HEK293 (cell line): ENCODE measurements around the gene CREBBP.

ENCODE experiments used
- CTCF ChIA-PET: fragments of 350-600 bp; formaldehyde crosslinking; extraction: SDS; loops from one replicate; lab custom pipeline; 2021; ENCODE audit warnings: antibody characterized with exemption; lab: Yijun Ruan, JAX
- POLR2A ChIA-PET: fragments of 300-600 bp; formaldehyde crosslinking; extraction: SDS; loops from one replicate; lab custom pipeline; 2020; ENCODE audit warnings: antibody characterized with exemption, inconsistent platforms; lab: Yijun Ruan, JAX
- H3K27ac ChIP-seq: fragments of 200-500 bp; sonication (Bioruptor generic); 2 replicates; pipeline ENCODE4 v1.5.1; 2014; ENCODE audit warnings: low read depth, low read length, control low read depth, inconsistent platforms; ENCODE audit errors: extremely low read depth
- H3K36me3 ChIP-seq, 2 experiments: fragments of 200-500 bp in 1 of 2; sonication (Bioruptor generic) in 1 of 2; 1 replicate in 1 of 2; 2 replicates in 1 of 2; pipeline ENCODE4 v1.5.1; 2014 to 2017; ENCODE audit warnings: inconsistent platforms in 2 of 2, low read length in 2 of 2; ENCODE audit not compliant: control insufficient read depth in 2 of 2, insufficient read depth in 1 of 2
- H3K4me1 ChIP-seq: fragments of 200-500 bp; sonication (Bioruptor generic); 2 replicates; pipeline ENCODE4 v1.5.1; 2014; ENCODE audit warnings: mild to moderate bottlenecking, low read length, inconsistent platforms; ENCODE audit not compliant: control insufficient read depth, insufficient read depth
- H3K4me3 ChIP-seq: 2 replicates; pipeline ENCODE4 v1.5.1; 2011; ENCODE audit warnings: low read depth, mild to moderate bottlenecking, control low read depth, low read length, moderate library complexity
- H3K9me3 ChIP-seq: fragments of 200-500 bp; sonication (Bioruptor generic); 2 replicates; pipeline ENCODE4 v1.5.1; 2014; ENCODE audit warnings: low read depth, low read length, inconsistent platforms; ENCODE audit not compliant: control insufficient read depth, insufficient read depth
- GLI4 ChIP-seq: fragments of 450-650 bp; formaldehyde crosslinking; IDR thresholded peaks from 2 replicates; pipeline ENCODE4 v1.5.1; 2016; ENCODE audit warnings: missing biosample characterization, missing genetic modification characterization
- KLF10 ChIP-seq: fragments of 450-650 bp; IDR thresholded peaks from 2 replicates; pipeline ENCODE4 v1.5.1; 2018; ENCODE audit warnings: missing biosample characterization, mild to moderate bottlenecking, missing genetic modification characterization
- KLF9 ChIP-seq: fragments of 450-650 bp; formaldehyde crosslinking; IDR thresholded peaks from 2 replicates; pipeline ENCODE4 v1.5.1; 2016; ENCODE audit warnings: missing biosample characterization, missing genetic modification characterization, low read depth
- MEIS1 ChIP-seq: sonication (generic); formaldehyde crosslinking; IDR thresholded peaks from 2 replicates; pipeline ENCODE4 v1.8.1; 2022; ENCODE audit warnings: missing genetic modification reagents, mild to moderate bottlenecking, borderline replicate concordance
- OSR2 ChIP-seq: fragments of 450-650 bp; formaldehyde crosslinking; IDR thresholded peaks from 2 replicates; pipeline ENCODE4 v1.5.1; 2016; ENCODE audit warnings: missing biosample characterization, missing genetic modification characterization
- OVOL3 ChIP-seq: fragments of 450-650 bp; formaldehyde crosslinking; IDR thresholded peaks from 2 replicates; pipeline ENCODE4 v1.5.1; 2016; ENCODE audit warnings: missing biosample characterization, missing genetic modification characterization
- PRDM1 ChIP-seq: fragments of 450-650 bp; formaldehyde crosslinking; IDR thresholded peaks from 2 replicates; pipeline ENCODE4; 2016; ENCODE audit warnings: missing biosample characterization, missing genetic modification characterization
- RBAK ChIP-seq: fragments of 450-650 bp; formaldehyde crosslinking; IDR thresholded peaks from 2 replicates; pipeline ENCODE4 v1.5.1; 2016; ENCODE audit warnings: missing biosample characterization, missing genetic modification characterization
- SP2 ChIP-seq: fragments of 450-650 bp; formaldehyde crosslinking; IDR thresholded peaks from 2 replicates; pipeline ENCODE4 v1.5.1; 2016; ENCODE audit warnings: missing biosample characterization, missing genetic modification characterization
- ZBTB48 ChIP-seq: fragments of 450-650 bp; formaldehyde crosslinking; IDR thresholded peaks from 2 replicates; pipeline ENCODE4 v1.5.1; 2016; ENCODE audit warnings: missing biosample characterization, missing genetic modification characterization
- ZIC2 ChIP-seq: fragments of 450-650 bp; formaldehyde crosslinking; IDR thresholded peaks from 2 replicates; pipeline ENCODE4 v1.5.1; 2016; ENCODE audit warnings: missing biosample characterization, missing genetic modification characterization
- ZNF138 ChIP-seq: fragments of 450-650 bp; formaldehyde crosslinking; IDR thresholded peaks from 2 replicates; pipeline ENCODE4 v1.5.1; 2016; ENCODE audit warnings: missing biosample characterization, missing genetic modification characterization, borderline replicate concordance
- ZNF266 ChIP-seq: fragments of 450-650 bp; formaldehyde crosslinking; IDR thresholded peaks from 2 replicates; pipeline ENCODE4 v1.5.1; 2016; ENCODE audit warnings: missing biosample characterization, missing genetic modification characterization, low read depth
- ZNF292 ChIP-seq: fragments of 450-650 bp; formaldehyde crosslinking; IDR thresholded peaks from 2 replicates; pipeline ENCODE4 v1.5.1; 2016; ENCODE audit warnings: low read depth, missing biosample characterization, missing genetic modification characterization, borderline replicate concordance
- ZNF391 ChIP-seq: fragments of 450-650 bp; formaldehyde crosslinking; IDR thresholded peaks from 2 replicates; pipeline ENCODE4 v1.5.1; 2016; ENCODE audit warnings: low read depth, missing biosample characterization, missing genetic modification characterization, borderline replicate concordance
- ZNF394 ChIP-seq: fragments of 450-650 bp; formaldehyde crosslinking; IDR thresholded peaks from 2 replicates; pipeline ENCODE4 v1.5.1; 2016; ENCODE audit warnings: missing biosample characterization, missing genetic modification characterization, mild to moderate bottlenecking, moderate library complexity, borderline replicate concordance
- ZNF555 ChIP-seq: fragments of 450-650 bp; formaldehyde crosslinking; conservative IDR thresholded peaks from 2 replicates; pipeline ENCODE4 v1.5.1; 2017; ENCODE audit warnings: missing biosample characterization, mild to moderate bottlenecking, missing genetic modification characterization, inconsistent platforms
- ZNF610 ChIP-seq: fragments of 450-650 bp; formaldehyde crosslinking; IDR thresholded peaks from 2 replicates; pipeline ENCODE4 v1.5.1; 2016; ENCODE audit warnings: missing biosample characterization, missing genetic modification characterization, borderline replicate concordance
- ZNF670 ChIP-seq: fragments of 450-650 bp; formaldehyde crosslinking; IDR thresholded peaks from 2 replicates; pipeline ENCODE4 v1.5.1; 2016; ENCODE audit warnings: missing biosample characterization, missing genetic modification characterization, low read depth
- ZNF777 ChIP-seq: fragments of 450-650 bp; formaldehyde crosslinking; IDR thresholded peaks from 2 replicates; pipeline ENCODE4 v1.5.1; 2017; ENCODE audit warnings: missing biosample characterization, missing genetic modification characterization, borderline replicate concordance
- TF ChIP-seq, protein P1 (sequence below): fragments of 450-650 bp; formaldehyde crosslinking; IDR thresholded peaks from 2 replicates; pipeline ENCODE4 v1.5.1; 2016; ENCODE audit warnings: missing biosample characterization, missing genetic modification characterization
- TF ChIP-seq, protein P2 (sequence below): fragments of 450-650 bp; formaldehyde crosslinking; IDR thresholded peaks from 2 replicates; pipeline ENCODE4 v1.5.1; 2016; ENCODE audit warnings: missing biosample characterization, missing genetic modification characterization, borderline replicate concordance
- TF ChIP-seq, protein P3 (sequence below): fragments of 450-650 bp; formaldehyde crosslinking; IDR thresholded peaks from 2 replicates; pipeline ENCODE4 v1.5.1; 2016; ENCODE audit warnings: missing biosample characterization, missing genetic modification characterization

Gene CREBBP

DNA sequence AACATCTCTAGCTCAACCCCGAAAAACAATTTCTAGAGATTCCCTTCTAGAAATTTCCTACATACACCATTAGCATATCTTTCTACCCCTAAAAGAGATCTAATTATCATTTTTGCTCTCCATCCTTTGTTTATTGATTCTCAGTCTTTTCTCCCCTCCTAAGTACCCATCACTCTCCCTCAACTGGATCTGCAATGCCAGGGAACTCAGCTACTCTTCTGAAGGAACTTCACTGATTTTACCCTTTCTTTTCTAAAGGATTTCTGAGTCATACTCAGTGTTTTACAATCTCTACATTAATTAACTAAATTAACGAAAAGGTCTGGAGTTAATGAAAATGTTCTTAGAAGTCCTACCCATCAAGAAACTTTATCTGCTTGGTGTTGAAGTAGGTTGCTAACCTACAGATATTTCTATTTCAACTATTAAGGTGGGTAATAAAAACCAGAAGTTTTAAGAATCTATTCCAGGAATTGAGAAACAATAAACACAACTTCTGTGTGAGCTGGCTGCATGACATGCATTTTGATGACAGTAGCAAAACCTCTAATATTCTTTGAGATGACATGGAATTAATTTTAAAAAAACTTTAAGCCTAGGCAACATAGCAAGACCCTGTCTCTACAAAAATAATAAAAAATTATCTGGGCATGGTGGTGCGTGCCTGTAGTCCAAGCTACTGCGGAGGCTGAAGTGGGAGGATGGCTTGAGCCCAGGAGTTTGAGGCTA lies 13.6 kb downstream of the CREBBP start:
- TF ChIP-seq PRDM1 (tag by site-specific recombination) (peak; percentile 74), OSR2 (tag by site-specific recombination) (0 out of 2 replicates have a peak, but pooled peaks have one; percentile 21), ZNF394 (tag by site-specific recombination) (peak; percentile 55; the same call in 1 of the 2 replicates)
- TF ChIP-seq, protein P1, sequence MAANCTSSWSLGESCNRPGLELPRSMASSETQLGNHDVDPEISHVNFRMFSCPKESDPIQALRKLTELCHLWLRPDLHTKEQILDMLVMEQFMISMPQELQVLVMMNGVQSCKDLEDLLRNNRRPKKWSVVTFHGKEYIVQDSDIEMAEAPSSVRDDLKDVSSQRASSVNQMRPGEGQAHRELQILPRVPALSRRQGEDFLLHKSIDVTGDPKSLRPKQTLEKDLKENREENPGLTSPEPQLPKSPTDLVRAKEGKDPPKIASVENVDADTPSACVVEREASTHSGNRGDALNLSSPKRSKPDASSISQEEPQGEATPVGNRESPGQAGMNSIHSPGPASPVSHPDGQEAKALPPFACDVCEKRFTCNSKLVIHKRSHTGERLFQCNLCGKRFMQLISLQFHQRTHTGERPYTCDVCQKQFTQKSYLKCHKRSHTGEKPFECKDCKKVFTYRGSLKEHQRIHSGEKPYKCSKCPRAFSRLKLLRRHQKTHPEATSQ (tag by site-specific recombination), result no peak
- no peak overlapping the region for H3K4me3 ChIP-seq
- peaks cover 47% of the 10 kb centered on the region for H3K4me1 ChIP-seq
- H3K27ac ChIP-seq, result no peak overlapping the region
- no peaks in the 10 kb centered on the region; a peak in 1 of 3 replicates for H3K36me3 ChIP-seq
- H3K9me3 ChIP-seq, result no peaks in the 10 kb centered on the region
- POLR2A ChIA-PET, result interaction anchor here (0.6 kb wide), 1 partner anchor 37 kb away, joined by 8 read pairs; no protein-coding TSS in a partner anchor
- CTCF ChIA-PET, result interaction anchor here (0.6 to 1.5 kb wide), 2 partner anchors 12 to 34 kb away, joined by 3 to 5 read pairs; no protein-coding TSS in a partner anchor

DNA sequence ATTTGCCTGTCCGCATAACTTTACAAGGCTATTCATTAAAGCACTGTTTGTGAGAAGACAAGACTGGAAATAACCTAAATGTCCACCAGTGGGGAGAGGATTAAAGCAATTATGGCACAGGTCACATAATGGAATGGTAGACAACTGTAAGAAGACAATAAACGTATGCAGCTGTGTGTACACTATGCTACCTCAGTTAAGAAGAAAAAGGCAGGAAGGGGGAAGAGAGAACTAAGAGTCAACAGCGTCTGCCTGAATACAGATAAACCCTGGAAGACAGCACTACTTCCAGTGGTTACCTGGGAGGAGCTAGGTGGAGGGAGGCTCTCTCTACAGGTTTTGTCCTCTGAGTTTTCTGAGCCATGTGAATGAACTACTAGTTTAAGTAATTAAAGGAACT lies 15.3 kb downstream of the CREBBP start:
- CTCF ChIA-PET, result interaction anchor here (0.9 kb wide), 2 partner anchors 13 to 16 kb away, joined by 3 to 6 read pairs; partner anchors contain the start of gene CREBBP

DNA sequence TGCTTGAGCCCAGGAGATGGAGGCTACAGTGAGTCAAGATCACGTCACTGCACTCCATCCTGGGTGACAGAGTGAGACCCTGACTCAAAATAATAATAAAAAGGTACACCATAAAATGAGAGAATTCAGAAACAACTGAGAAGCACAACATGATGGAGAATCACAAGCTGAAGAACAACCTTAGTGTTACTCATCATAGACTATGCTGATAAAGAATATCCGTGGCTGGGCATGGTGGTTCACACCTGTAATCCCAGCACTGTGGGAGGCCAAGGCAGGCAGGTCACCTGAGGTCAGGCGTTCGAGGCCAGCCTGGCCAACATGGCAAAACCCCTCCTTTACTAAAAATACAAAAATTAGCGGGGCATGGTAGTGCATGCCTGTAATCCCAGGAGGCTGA lies 16.0 kb downstream of the CREBBP start:
- H3K9me3 ChIP-seq, result no peaks in the 10 kb centered on the region
- ChIA-PET CTCF (interaction anchor here (0.6 kb wide), 1 partner anchor 20 kb away, joined by 3 read pairs; no protein-coding TSS in a partner anchor), POLR2A (no interaction called here)
- H3K4me1 ChIP-seq, result peaks cover 37% of the 10 kb centered on the region
- H3K4me3 ChIP-seq, result no peak overlapping the region
- H3K27ac ChIP-seq, result no peak overlapping the region
- no peaks in the 10 kb centered on the region; a peak in 1 of 3 replicates for H3K36me3 ChIP-seq
- TF ChIP-seq ZNF138 (no peak), MEIS1 (no peak), ZBTB48 (no peak), GLI4 (tag by site-specific recombination) (no peak), RBAK (tag by site-specific recombination) (no peak), OVOL3 (tag by site-specific recombination) (no peak), OSR2 (tag by site-specific recombination) (no peak), ZNF777 (no peak), ZIC2 (tag by site-specific recombination) (no peak), SP2 (no peak), ZNF670 (tag by site-specific recombination) (no peak), KLF9 (no peak), ZNF555 (no peak), ZNF266 (tag by site-specific recombination) (no peak), ZNF292 (tag by site-specific recombination) (no peak), KLF10 (tag by site-specific recombination) (no peak)
- TF ChIP-seq, protein P2, sequence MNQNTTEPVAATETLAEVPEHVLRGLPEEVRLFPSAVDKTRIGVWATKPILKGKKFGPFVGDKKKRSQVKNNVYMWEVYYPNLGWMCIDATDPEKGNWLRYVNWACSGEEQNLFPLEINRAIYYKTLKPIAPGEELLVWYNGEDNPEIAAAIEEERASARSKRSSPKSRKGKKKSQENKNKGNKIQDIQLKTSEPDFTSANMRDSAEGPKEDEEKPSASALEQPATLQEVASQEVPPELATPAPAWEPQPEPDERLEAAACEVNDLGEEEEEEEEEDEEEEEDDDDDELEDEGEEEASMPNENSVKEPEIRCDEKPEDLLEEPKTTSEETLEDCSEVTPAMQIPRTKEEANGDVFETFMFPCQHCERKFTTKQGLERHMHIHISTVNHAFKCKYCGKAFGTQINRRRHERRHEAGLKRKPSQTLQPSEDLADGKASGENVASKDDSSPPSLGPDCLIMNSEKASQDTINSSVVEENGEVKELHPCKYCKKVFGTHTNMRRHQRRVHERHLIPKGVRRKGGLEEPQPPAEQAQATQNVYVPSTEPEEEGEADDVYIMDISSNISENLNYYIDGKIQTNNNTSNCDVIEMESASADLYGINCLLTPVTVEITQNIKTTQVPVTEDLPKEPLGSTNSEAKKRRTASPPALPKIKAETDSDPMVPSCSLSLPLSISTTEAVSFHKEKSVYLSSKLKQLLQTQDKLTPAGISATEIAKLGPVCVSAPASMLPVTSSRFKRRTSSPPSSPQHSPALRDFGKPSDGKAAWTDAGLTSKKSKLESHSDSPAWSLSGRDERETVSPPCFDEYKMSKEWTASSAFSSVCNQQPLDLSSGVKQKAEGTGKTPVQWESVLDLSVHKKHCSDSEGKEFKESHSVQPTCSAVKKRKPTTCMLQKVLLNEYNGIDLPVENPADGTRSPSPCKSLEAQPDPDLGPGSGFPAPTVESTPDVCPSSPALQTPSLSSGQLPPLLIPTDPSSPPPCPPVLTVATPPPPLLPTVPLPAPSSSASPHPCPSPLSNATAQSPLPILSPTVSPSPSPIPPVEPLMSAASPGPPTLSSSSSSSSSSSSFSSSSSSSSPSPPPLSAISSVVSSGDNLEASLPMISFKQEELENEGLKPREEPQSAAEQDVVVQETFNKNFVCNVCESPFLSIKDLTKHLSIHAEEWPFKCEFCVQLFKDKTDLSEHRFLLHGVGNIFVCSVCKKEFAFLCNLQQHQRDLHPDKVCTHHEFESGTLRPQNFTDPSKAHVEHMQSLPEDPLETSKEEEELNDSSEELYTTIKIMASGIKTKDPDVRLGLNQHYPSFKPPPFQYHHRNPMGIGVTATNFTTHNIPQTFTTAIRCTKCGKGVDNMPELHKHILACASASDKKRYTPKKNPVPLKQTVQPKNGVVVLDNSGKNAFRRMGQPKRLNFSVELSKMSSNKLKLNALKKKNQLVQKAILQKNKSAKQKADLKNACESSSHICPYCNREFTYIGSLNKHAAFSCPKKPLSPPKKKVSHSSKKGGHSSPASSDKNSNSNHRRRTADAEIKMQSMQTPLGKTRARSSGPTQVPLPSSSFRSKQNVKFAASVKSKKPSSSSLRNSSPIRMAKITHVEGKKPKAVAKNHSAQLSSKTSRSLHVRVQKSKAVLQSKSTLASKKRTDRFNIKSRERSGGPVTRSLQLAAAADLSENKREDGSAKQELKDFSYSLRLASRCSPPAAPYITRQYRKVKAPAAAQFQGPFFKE (tag by site-specific recombination), result no peak
- TF ChIP-seq, protein P3, sequence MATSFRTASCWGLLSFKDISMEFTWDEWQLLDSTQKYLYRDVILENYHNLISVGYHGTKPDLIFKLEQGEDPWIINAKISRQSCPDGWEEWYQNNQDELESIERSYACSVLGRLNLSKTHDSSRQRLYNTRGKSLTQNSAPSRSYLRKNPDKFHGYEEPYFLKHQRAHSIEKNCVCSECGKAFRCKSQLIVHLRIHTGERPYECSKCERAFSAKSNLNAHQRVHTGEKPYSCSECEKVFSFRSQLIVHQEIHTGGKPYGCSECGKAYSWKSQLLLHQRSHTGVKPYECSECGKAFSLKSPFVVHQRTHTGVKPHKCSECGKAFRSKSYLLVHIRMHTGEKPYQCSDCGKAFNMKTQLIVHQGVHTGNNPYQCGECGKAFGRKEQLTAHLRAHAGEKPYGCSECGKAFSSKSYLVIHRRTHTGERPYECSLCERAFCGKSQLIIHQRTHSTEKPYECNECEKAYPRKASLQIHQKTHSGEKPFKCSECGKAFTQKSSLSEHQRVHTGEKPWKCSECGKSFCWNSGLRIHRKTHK, result no peak

More for the DNA sequence above, 15.3 kb downstream of the CREBBP start:
- no peak for TF ChIP-seq ZNF391 (tag by site-specific recombination)
- TF ChIP-seq ZNF610, result no peak
- Histone ChIP-seq H3K9me3 (no peaks in the 10 kb centered on the region), H3K36me3 (no peaks in the 10 kb centered on the region; a peak in 1 of 3 replicates), H3K27ac (no peak overlapping the region), H3K4me1 (peaks cover 37% of the 10 kb centered on the region), H3K4me3 (no peak overlapping the region)
- POLR2A ChIA-PET, result no interaction called here
